NCI-H2171 (cell line): Measurements from ENCODE around the gene YBEY.
"Not testable (repeated sequence)": the region's sequence is repeated elsewhere in the genome, so short reads cannot be mapped to it uniquely, and the experiment has no call there.

Source experiments
- DNase-seq: peaks from one replicate; lab custom pipeline; 2025; lab: John Stamatoyannopoulos, UW

YBEY gene

GRCh38 chr21:46285761-46286647 lies at the start of gene YBEY:
TSS of gene YBEY (plus strand) at chr21:46286342. CDS start at chr21:46286914, 572 bp downstream.
- DNase-seq = peak; percentile 88

- no peak for DNase-seq
Observed at GRCh38 chr21:46237474-46237873, 48.7 kb upstream of the YBEY start.

- DNase-seq = no peak
Observed at GRCh38 chr21:46239817-46240325, 46.3 kb upstream of the YBEY start.

GRCh38 chr21:46241577-46241976 lies 44.6 kb upstream of the YBEY start:
- DNase-seq = not testable (repeated sequence)

- no peak for DNase-seq
Observed at GRCh38 chr21:46243325-46243724, 42.8 kb upstream of the YBEY start.

- no peak for DNase-seq
Observed at GRCh38 chr21:46243960-46244361, 42.2 kb upstream of the YBEY start.

- DNase-seq = no peak
Observed at GRCh38 chr21:46244602-46245001, 41.5 kb upstream of the YBEY start.

GRCh38 chr21:46245213-46245915 lies 40.8 kb upstream of the YBEY start:
- DNase-seq = no peak

GRCh38 chr21:46246345-46246744 lies 39.8 kb upstream of the YBEY start:
- DNase-seq = no peak

- DNase-seq = no peak
Observed at GRCh38 chr21:46247699-46248421, 38.3 kb upstream of the YBEY start.

- no peak for DNase-seq
Observed at GRCh38 chr21:46248422-46248782, 37.7 kb upstream of the YBEY start.

- DNase-seq = no peak
Observed at GRCh38 chr21:46248827-46249226, 37.3 kb upstream of the YBEY start.

- DNase-seq = no peak
Observed at GRCh38 chr21:46250146-46250725, 35.9 kb upstream of the YBEY start.

- DNase-seq = no peak
Observed at GRCh38 chr21:46252840-46253239, 33.3 kb upstream of the YBEY start.

- no peak for DNase-seq
Observed at GRCh38 chr21:46253610-46254124, 32.5 kb upstream of the YBEY start.

- DNase-seq = no peak
Observed at GRCh38 chr21:46254208-46254975, 31.8 kb upstream of the YBEY start.

- DNase-seq = no peak
Observed at GRCh38 chr21:46255166-46255565, 31.0 kb upstream of the YBEY start.

- DNase-seq = no peak
Observed at GRCh38 chr21:46255758-46256337, 30.3 kb upstream of the YBEY start.

- DNase-seq = no peak
Observed at GRCh38 chr21:46256501-46256994, 29.6 kb upstream of the YBEY start.

- no peak for DNase-seq
Observed at GRCh38 chr21:46264046-46264689, 22.0 kb upstream of the YBEY start.
